Mucosa of rectum (tissue), 2 donors: Measurements from ENCODE around the gene PRKN.

Source experiments
- H3K27ac ChIP-seq, 2 donors: one replicate each; pipeline ENCODE4 v1.7.0; 2013; ENCODE audit warnings: inconsistent platforms in 2 of 2, low read depth in 2 of 2, low read length in 2 of 2
- H3K27me3 ChIP-seq, 2 donors: one replicate each; pipeline ENCODE4 v1.7.0; 2013; ENCODE audit warnings: low read length in 2 of 2; ENCODE audit not compliant: control insufficient read depth in 2 of 2, insufficient read depth in 2 of 2
- H3K36me3 ChIP-seq, 2 donors: one replicate each; pipeline ENCODE4 v1.7.0; 2013; ENCODE audit warnings: low read length in 2 of 2; ENCODE audit not compliant: control insufficient read depth in 2 of 2, insufficient read depth in 2 of 2
- H3K4me1 ChIP-seq, 2 donors: one replicate each; pipeline ENCODE4 v1.7.0; 2013; ENCODE audit warnings: low read length in 2 of 2, mild to moderate bottlenecking in 1 of 2; ENCODE audit not compliant: control insufficient read depth in 2 of 2, insufficient read depth in 2 of 2
- H3K4me3 ChIP-seq, 2 donors: one replicate each; pipeline ENCODE4 v1.7.0; 2013; ENCODE audit warnings: low read length in 2 of 2
- H3K9ac ChIP-seq, 2 donors: one replicate each; pipeline ENCODE4 v1.7.0; 2013; ENCODE audit warnings: low read length in 2 of 2, low read depth in 1 of 2, mild to moderate bottlenecking in 1 of 2
- H3K9me3 ChIP-seq, 2 donors: one replicate each; pipeline ENCODE4 v1.7.0; 2013; ENCODE audit warnings: low read length in 2 of 2; ENCODE audit not compliant: control insufficient read depth in 2 of 2
- donor health status: healthy.
- donor health status: Normal muscosa, but diverticular disease.

The PRKN gene

GRCh38 chr6:162292915-162293314 is 434.7 kb downstream of the PRKN start:
- Histone ChIP-seq H3K4me3 (no peak overlapping the region), H3K9ac (no peak overlapping the region), H3K27me3 (no peaks in the 10 kb centered on the region), H3K4me1 (no peaks in the 10 kb centered on the region), H3K27ac (no peak overlapping the region), H3K9me3 (no peaks in the 10 kb centered on the region), H3K36me3 (no peaks in the 10 kb centered on the region)

- no peaks in the 10 kb centered on the region for H3K36me3 ChIP-seq
- H3K27me3 ChIP-seq: no peaks in the 10 kb centered on the region
- no peak overlapping the region for H3K27ac ChIP-seq
- no peak overlapping the region for H3K4me3 ChIP-seq
- H3K4me1 ChIP-seq: no peaks in the 10 kb centered on the region
- no peaks in the 10 kb centered on the region for H3K9me3 ChIP-seq
- no peak overlapping the region for H3K9ac ChIP-seq
Measured at GRCh38 chr6:162290846-162291465, 436.6 kb downstream of the PRKN start.

- Histone ChIP-seq H3K4me1 (no peaks in the 10 kb centered on the region), H3K36me3 (no peaks in the 10 kb centered on the region), H3K9me3 (no peaks in the 10 kb centered on the region), H3K27ac (no peak overlapping the region), H3K9ac (no peak overlapping the region), H3K27me3 (no peaks in the 10 kb centered on the region), H3K4me3 (no peak overlapping the region)
Measured at GRCh38 chr6:162289972-162290371, 437.6 kb downstream of the PRKN start.

GRCh38 chr6:162273986-162274385 is 453.6 kb downstream of the PRKN start:
- H3K27me3 ChIP-seq: no peaks in the 10 kb centered on the region
- H3K4me3 ChIP-seq: no peak overlapping the region
- H3K9me3 ChIP-seq: no peaks in the 10 kb centered on the region
- no peaks in the 10 kb centered on the region for H3K36me3 ChIP-seq
- no peak overlapping the region for H3K9ac ChIP-seq
- no peak overlapping the region for H3K27ac ChIP-seq
- no peaks in the 10 kb centered on the region for H3K4me1 ChIP-seq

- Histone ChIP-seq H3K27me3 (no peaks in the 10 kb centered on the region), H3K27ac (no peak overlapping the region), H3K4me1 (no peaks in the 10 kb centered on the region), H3K4me3 (no peak overlapping the region), H3K9me3 (no peaks in the 10 kb centered on the region), H3K9ac (no peak overlapping the region), H3K36me3 (no peaks in the 10 kb centered on the region)
Measured at GRCh38 chr6:162271922-162272321, 455.6 kb downstream of the PRKN start.

DNA sequence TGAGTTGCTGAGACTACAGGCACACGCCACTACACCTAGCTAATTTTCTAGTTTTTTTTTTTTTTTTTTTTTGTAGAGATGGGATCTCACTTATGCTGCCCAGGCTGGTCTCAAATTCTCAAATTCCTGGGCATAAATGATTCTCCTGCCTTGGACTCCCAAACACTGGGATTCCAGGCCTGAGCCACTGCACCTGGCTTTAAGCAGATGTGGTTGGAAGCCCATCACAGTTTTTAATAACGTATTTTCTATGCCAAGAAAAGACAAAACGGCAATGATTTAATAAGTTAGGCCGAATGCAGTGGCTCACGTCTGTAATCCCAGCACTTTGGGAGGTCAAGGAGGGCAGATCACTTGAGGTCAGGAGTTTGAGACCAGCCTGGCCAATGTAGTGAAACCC is 456.6 kb downstream of the PRKN start:
- Histone ChIP-seq H3K27me3 (no peaks in the 10 kb centered on the region), H3K4me1 (no peaks in the 10 kb centered on the region), H3K27ac (no peak overlapping the region), H3K36me3 (no peaks in the 10 kb centered on the region), H3K9ac (no peak overlapping the region), H3K4me3 (no peak overlapping the region), H3K9me3 (no peaks in the 10 kb centered on the region)

GRCh38 chr6:162267641-162268040 is 459.9 kb downstream of the PRKN start:
- Histone ChIP-seq H3K4me3 (no peak overlapping the region), H3K36me3 (no peaks in the 10 kb centered on the region), H3K27me3 (no peaks in the 10 kb centered on the region), H3K9ac (no peak overlapping the region), H3K4me1 (no peaks in the 10 kb centered on the region), H3K9me3 (no peaks in the 10 kb centered on the region), H3K27ac (no peak overlapping the region)

DNA sequence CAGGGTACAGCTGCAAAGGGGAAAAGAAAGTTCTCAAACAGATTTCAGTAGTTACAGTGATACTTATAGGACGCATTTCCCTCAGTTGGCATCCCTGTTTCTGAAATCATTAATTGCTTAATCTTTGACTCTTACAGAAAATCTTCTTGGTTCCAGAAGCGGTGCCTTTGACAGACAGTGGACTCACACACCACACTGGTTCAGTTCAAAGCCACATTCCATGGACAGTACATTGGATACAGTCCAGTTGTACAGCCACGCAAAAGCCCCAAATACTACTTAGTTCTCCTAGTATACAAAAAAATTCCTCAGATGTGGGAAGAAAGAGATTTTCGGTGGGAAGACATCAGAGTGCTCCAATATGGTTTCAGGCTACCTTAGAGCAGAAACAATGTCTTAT is 460.4 kb downstream of the PRKN start:
- H3K27ac ChIP-seq: no peak overlapping the region
- no peak overlapping the region for H3K9ac ChIP-seq
- H3K9me3 ChIP-seq: no peaks in the 10 kb centered on the region
- no peaks in the 10 kb centered on the region for H3K4me1 ChIP-seq
- H3K36me3 ChIP-seq: no peaks in the 10 kb centered on the region
- no peak overlapping the region for H3K4me3 ChIP-seq
- no peaks in the 10 kb centered on the region for H3K27me3 ChIP-seq

DNA sequence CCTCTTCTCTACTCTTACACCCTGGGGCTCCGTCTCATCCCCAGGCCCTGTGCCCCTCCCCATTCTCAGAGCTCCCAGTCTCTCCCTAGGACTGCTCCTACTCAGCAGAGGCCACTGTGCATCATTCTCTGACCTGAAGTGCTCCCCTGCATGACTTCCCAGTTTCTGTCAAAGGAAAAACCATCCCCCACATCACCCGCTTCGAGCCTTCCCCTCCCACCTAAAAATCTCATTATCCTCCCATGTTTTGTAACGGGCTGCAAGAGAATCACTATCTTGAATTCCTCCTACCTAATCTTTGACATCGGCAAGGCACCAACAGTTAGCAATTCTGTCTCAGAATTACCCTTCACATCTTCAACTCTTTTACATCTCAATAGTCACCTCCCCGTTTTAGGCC is 463.0 kb downstream of the PRKN start:
- no peak overlapping the region for H3K27ac ChIP-seq
- H3K36me3 ChIP-seq: no peaks in the 10 kb centered on the region
- H3K27me3 ChIP-seq: no peaks in the 10 kb centered on the region
- H3K9ac ChIP-seq: no peak overlapping the region
- H3K4me1 ChIP-seq: no peaks in the 10 kb centered on the region
- H3K9me3 ChIP-seq: no peaks in the 10 kb centered on the region
- H3K4me3 ChIP-seq: no peak overlapping the region

DNA sequence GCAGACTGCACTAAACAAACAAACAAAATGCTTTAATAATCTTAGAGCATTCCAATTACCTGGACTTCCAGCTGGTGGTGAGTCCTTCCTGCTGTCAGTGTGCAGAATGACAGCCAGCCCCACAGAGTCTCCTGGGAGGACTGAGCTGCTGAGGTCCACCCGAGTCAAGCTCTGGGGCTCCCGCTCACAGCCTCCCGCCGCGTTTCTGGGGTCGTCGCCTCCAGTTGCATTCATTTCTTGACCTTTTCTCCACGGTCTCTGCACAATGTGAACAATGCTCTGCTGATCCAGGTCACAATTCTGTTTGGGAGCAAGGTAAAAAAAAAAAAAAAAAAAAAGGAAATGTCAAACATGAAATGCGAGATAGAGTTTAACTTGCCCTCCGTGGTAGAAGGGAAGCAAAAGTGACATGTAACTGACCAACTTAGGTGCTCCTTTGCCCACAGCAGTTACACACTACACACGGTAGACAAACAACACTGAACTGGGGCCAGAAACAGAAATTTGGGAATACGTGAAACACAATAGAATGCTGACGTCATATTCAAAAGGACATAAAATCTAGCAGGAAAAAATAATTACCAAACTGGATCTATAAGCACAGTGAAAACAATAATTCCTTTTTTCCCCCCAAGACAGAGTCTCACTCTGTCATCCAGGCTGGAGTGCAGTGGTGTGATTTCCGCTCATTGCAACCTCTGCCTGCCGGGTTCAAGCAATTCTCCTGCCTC is 464.9 kb downstream of the PRKN start:
- Histone ChIP-seq H3K4me1 (no peaks in the 10 kb centered on the region), H3K4me3 (no peak overlapping the region), H3K36me3 (no peaks in the 10 kb centered on the region), H3K27ac (no peak overlapping the region), H3K9ac (no peak overlapping the region), H3K27me3 (no peaks in the 10 kb centered on the region), H3K9me3 (no peaks in the 10 kb centered on the region)
